ENCODE results near the gene NHLRC1. TPM values are rescaled to one million over a fixed set of nuclear protein-coding genes. Genes with fewer than 3 reads are reported as not detected.

NHLRC1 gene
- total RNA-seq, 3 donors from 2014 or later (not counting 1 experiment from before 2014, with no cell fraction given) = 0.58 to 0.89 (median 0.68) TPM

DNA sequence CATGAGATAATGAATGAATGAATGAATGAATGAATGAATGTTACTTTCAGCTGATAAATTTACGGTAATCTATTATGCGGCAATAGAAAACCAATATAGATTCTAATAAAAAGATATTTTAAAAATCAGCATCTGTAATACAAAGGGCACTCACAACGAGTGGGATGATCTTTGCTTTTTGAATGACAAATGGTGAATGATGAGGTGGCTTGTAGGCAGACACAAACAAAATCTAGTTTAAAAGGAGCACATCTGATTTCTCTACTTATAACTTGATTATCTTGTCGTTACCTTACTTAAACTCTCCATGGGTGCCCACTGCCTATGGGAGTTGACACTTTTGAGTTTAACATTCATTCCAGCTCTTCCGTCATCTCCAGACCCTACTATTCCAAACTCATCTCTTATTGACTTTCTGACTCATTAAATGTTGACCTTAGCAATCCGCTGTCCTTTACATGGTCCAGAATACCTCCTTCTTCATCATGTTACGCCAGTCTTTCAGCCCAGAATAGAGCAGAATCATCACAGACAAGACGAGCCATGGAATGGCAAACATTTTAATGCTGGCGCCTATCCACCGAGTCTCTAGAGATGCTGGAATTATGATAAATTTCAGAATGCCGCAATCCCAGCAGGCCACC lies 41.3 kb downstream of the NHLRC1 start:
- H3K27ac Mint-ChIP-seq = no peak overlapping the region
- Histone ChIP-seq H3K4me1 (ENCODE audit: control insufficient read depth, insufficient read depth, low read length) (no peaks in the 10 kb centered on the region), H3K9me3 (ENCODE audit: control insufficient read depth, insufficient read depth, low read length) (no peaks in the 10 kb centered on the region), H3K36me3 (ENCODE audit: control insufficient read depth, insufficient read depth, low read length) (no peaks in the 10 kb centered on the region), H3K27ac (ENCODE audit: low read length) (no peak overlapping the region), H3K4me3 (ENCODE audit: low read length) (no peak overlapping the region), H3K27me3 (ENCODE audit: control insufficient read depth, insufficient read depth, low read length) (no peaks in the 10 kb centered on the region)
- H3K36me3 Mint-ChIP-seq = no peaks in the 10 kb centered on the region
- H3K4me1 Mint-ChIP-seq = no peaks in the 10 kb centered on the region
- TF ChIP-seq, protein P1, sequence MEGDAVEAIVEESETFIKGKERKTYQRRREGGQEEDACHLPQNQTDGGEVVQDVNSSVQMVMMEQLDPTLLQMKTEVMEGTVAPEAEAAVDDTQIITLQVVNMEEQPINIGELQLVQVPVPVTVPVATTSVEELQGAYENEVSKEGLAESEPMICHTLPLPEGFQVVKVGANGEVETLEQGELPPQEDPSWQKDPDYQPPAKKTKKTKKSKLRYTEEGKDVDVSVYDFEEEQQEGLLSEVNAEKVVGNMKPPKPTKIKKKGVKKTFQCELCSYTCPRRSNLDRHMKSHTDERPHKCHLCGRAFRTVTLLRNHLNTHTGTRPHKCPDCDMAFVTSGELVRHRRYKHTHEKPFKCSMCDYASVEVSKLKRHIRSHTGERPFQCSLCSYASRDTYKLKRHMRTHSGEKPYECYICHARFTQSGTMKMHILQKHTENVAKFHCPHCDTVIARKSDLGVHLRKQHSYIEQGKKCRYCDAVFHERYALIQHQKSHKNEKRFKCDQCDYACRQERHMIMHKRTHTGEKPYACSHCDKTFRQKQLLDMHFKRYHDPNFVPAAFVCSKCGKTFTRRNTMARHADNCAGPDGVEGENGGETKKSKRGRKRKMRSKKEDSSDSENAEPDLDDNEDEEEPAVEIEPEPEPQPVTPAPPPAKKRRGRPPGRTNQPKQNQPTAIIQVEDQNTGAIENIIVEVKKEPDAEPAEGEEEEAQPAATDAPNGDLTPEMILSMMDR (IDR thresholded peaks at IDR 0.05) = no peak
- H3K9me3 Mint-ChIP-seq = no peaks in the 10 kb centered on the region
- DNase-seq (no peak), ATAC-seq (no peak)
- 94% methylated on average over 8 of the region's 11 CpGs for WGBS (ENCODE audit: insufficient coverage)
- intact Hi-C loops (cut with micrococcal nuclease) = no loop called here
- H3K4me3 Mint-ChIP-seq = no peak overlapping the region
- H3K27me3 Mint-ChIP-seq (ENCODE audit: low read depth in 2 of 2) = peaks cover 0 to 6% of the 10 kb centered on the region in 2 donors

DNA sequence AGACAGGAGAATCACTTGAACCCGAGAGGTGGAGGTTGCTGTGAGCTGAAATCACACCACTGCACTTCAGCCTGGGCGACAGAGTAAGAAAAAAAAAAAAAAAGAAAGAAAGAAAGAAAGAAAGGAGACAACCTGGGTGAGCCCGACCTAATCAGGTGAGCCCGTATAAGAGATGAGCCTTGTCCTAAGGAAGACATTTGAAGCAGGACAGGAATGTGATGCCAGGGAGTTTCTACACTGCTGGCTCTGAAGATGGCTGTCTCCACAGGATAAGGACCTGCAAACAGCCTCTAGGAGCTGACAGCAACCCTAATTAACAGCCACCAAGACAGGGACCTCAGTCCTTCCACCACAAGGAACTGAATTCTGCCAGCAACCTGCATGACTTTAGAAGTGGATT lies 41.9 kb downstream of the NHLRC1 start:
- Histone ChIP-seq H3K36me3 (ENCODE audit: control insufficient read depth, insufficient read depth, low read length) (no peaks in the 10 kb centered on the region), H3K27ac (ENCODE audit: low read length) (no peak overlapping the region), H3K9me3 (ENCODE audit: control insufficient read depth, insufficient read depth, low read length) (no peaks in the 10 kb centered on the region), H3K4me3 (ENCODE audit: low read length) (no peak overlapping the region), H3K4me1 (ENCODE audit: control insufficient read depth, insufficient read depth, low read length) (no peaks in the 10 kb centered on the region), H3K27me3 (ENCODE audit: control insufficient read depth, insufficient read depth, low read length) (no peaks in the 10 kb centered on the region)
- no peak for ATAC-seq
- Mint-ChIP-seq H3K4me3 (no peak overlapping the region), H3K36me3 (no peaks in the 10 kb centered on the region), H3K27ac (no peak overlapping the region), H3K27me3 (ENCODE audit: low read depth in 2 of 2) (peaks cover 0 to 6% of the 10 kb centered on the region in 2 donors), H3K9me3 (no peaks in the 10 kb centered on the region), H3K4me1 (no peaks in the 10 kb centered on the region)
- intact Hi-C loops (cut with micrococcal nuclease) = no loop called here
- 88% methylated on average over 4 of the region's 4 CpGs for WGBS (ENCODE audit: insufficient coverage)
- TF ChIP-seq, protein P1 (IDR thresholded peaks at IDR 0.05) = no peak
- DNase-seq = no peak

DNA sequence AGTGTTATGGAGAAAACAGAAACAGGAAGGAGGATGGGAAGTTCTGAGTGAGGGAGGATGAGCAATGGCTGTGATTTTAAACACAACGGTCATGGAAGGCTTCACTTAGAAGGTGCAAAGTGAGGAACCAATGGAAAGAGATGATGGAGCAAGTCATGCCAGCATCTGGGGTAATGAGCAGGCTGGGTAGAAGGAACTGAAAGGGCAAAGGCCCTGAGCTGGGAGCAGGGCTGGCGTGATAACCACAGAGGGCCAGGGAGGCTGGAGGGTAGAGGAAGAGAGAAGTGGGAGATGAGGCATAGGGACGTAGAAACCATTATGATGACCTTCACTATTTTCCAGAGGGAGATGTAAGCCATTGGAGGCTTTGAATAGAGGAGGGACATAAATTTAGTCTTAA lies 43.6 kb downstream of the NHLRC1 start:
- 81% methylated on average over 3 of the region's 3 CpGs for WGBS (ENCODE audit: insufficient coverage)
- Mint-ChIP-seq H3K4me1 (no peaks in the 10 kb centered on the region), H3K27me3 (ENCODE audit: low read depth in 2 of 2) (peaks cover 0 to 6% of the 10 kb centered on the region in 2 donors), H3K9me3 (no peaks in the 10 kb centered on the region), H3K4me3 (no peak overlapping the region), H3K36me3 (no peaks in the 10 kb centered on the region), H3K27ac (no peak overlapping the region)
- TF ChIP-seq, protein P1 (IDR thresholded peaks at IDR 0.05) = no peak
- Histone ChIP-seq H3K4me3 (ENCODE audit: low read length) (no peak overlapping the region), H3K4me1 (ENCODE audit: control insufficient read depth, insufficient read depth, low read length) (no peaks in the 10 kb centered on the region), H3K36me3 (ENCODE audit: control insufficient read depth, insufficient read depth, low read length) (no peaks in the 10 kb centered on the region), H3K27ac (ENCODE audit: low read length) (no peak overlapping the region), H3K9me3 (ENCODE audit: control insufficient read depth, insufficient read depth, low read length) (no peaks in the 10 kb centered on the region), H3K27me3 (ENCODE audit: control insufficient read depth, insufficient read depth, low read length) (no peaks in the 10 kb centered on the region)
- DNase-seq (no peak), ATAC-seq (no peak)
- intact Hi-C loops (cut with micrococcal nuclease) = no loop called here

DNA sequence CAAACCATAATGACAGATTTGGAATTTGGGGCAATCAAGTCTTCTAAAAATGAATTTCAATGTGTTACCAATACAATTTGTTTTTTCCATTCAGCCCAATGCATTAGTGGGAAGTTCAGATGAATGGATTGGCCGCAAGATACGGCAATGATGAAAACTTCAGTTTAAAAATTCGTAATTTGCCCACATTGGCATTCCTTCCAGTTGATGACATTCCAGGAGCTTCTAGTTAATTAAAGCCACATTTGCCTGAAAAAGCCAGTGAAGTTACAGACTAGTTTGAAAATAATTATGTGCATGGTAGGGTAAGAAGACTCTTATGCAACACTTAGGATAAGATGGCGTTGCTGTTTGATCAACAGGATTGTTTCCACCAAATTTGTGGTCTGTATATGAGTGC lies 46.2 kb downstream of the NHLRC1 start:
- no peak overlapping the region for H3K4me3 ChIP-seq (ENCODE audit: low read length)
- peaks cover 0 to 2% of the 10 kb centered on the region in 2 donors for H3K9me3 Mint-ChIP-seq
- H3K27me3 ChIP-seq (ENCODE audit: control insufficient read depth, insufficient read depth, low read length) = no peaks in the 10 kb centered on the region
- intact Hi-C loops (cut with micrococcal nuclease) = no loop called here
- H3K4me1 ChIP-seq (ENCODE audit: control insufficient read depth, insufficient read depth, low read length) = no peaks in the 10 kb centered on the region
- no peak overlapping the region for H3K27ac ChIP-seq (ENCODE audit: low read length)
- WGBS (ENCODE audit: insufficient coverage) = 95% methylated on average over 4 of the region's 4 CpGs
- no peak for DNase-seq
- no peaks in the 10 kb centered on the region for H3K4me1 Mint-ChIP-seq
- no peaks in the 10 kb centered on the region for H3K36me3 ChIP-seq (ENCODE audit: control insufficient read depth, insufficient read depth, low read length)
- no peak overlapping the region for H3K27ac Mint-ChIP-seq
- TF ChIP-seq, protein P1 (IDR thresholded peaks at IDR 0.05) = no peak
- no peak for ATAC-seq
- no peak overlapping the region for H3K4me3 Mint-ChIP-seq
- peaks cover 9 to 21% of the 10 kb centered on the region in 2 donors for H3K27me3 Mint-ChIP-seq (ENCODE audit: low read depth in 2 of 2)
- H3K9me3 ChIP-seq (ENCODE audit: control insufficient read depth, insufficient read depth, low read length) = no peaks in the 10 kb centered on the region
- H3K36me3 Mint-ChIP-seq = no peaks in the 10 kb centered on the region
